ENCODE results near the gene CARD19. TPM values are rescaled to one million over a fixed set of nuclear protein-coding genes. Genes with fewer than 3 reads are reported as not detected.

CARD19 gene
- total and polyA plus RNA-seq, 4 experiments from 2014 or later = 57.8 to 88.7 (median 64.9) TPM

- Histone ChIP-seq H3K9me3 (ENCODE audit: control insufficient read depth in 1 of 2, low read length in 2 of 2) (no peaks in the 10 kb centered on the region), H3K27me3 (ENCODE audit: insufficient read depth, low read length) (no peaks in the 10 kb centered on the region), H3K4me1 (ENCODE audit: insufficient read depth, low read length) (peaks cover 33% of the 10 kb centered on the region), H3K4me3 (ENCODE audit: low read length in 2 of 2) (no peak overlapping the region), H3K27ac (ENCODE audit: low read depth, low read length) (no peak overlapping the region), H3K36me3 (ENCODE audit: insufficient read depth, low read length) (no peaks in the 10 kb centered on the region)
- peak overlapping the region; percentile 67 to 98 (median 83) for H3K27ac Mint-ChIP-seq
- no peaks in the 10 kb centered on the region for H3K27me3 Mint-ChIP-seq
- peak in 1 of 5 donors; percentile 63 for DNase-seq
- intact Hi-C loops (cut with micrococcal nuclease) = loop anchor here (10.0 kb wide), 1 partner anchor 1073 kb away; no protein-coding TSS in a partner anchor
- peaks cover 34 to 72% (median 51%) of the 10 kb centered on the region in 4 donors for H3K4me1 Mint-ChIP-seq
- peak overlapping the region in 3 of 8 donors; percentile 10 to 67 (median 40) for H3K4me3 Mint-ChIP-seq
- ChIA-PET POLR2A (ENCODE audit: partially characterized antibody) (interaction anchor here (0.6 to 3.0 kb wide), 8 partner anchors 16 to 137 kb away, joined by 3 to 16 read pairs (median 4); no protein-coding TSS in a partner anchor), CTCF (ENCODE audit: partially characterized antibody) (interaction anchor here (1.0 to 1.5 kb wide), 3 partner anchors 17 to 88 kb away, joined by 5 to 7 read pairs (median 6); no protein-coding TSS in a partner anchor)
- H3K9me3 Mint-ChIP-seq = peaks cover 0 to 5% (median 0%) of the 10 kb centered on the region in 8 donors
- H3K36me3 Mint-ChIP-seq = peaks cover 8 to 18% of the 10 kb centered on the region in 2 donors
Measured at GRCh38 chr9:93091453-93092081, 4.5 kb upstream of the CARD19 start.

GRCh38 chr9:93092251-93092991, 3.6 kb upstream of the CARD19 start:
- ChIA-PET CTCF (ENCODE audit: partially characterized antibody) (interaction anchor here (1.0 to 1.5 kb wide), 3 partner anchors 17 to 89 kb away, joined by 3 to 7 read pairs (median 6); no protein-coding TSS in a partner anchor), POLR2A (ENCODE audit: partially characterized antibody) (interaction anchor here (0.9 to 1.5 kb wide), 7 partner anchors 11 to 138 kb away, joined by 3 to 7 read pairs (median 3); no protein-coding TSS in a partner anchor)
- Histone ChIP-seq H3K27ac (ENCODE audit: low read depth, low read length) (peak overlapping the region; percentile 95), H3K27me3 (ENCODE audit: insufficient read depth, low read length) (no peaks in the 10 kb centered on the region), H3K9me3 (ENCODE audit: control insufficient read depth in 1 of 2, low read length in 2 of 2) (no peaks in the 10 kb centered on the region), H3K4me1 (ENCODE audit: insufficient read depth, low read length) (peaks cover 40% of the 10 kb centered on the region), H3K36me3 (ENCODE audit: insufficient read depth, low read length) (no peaks in the 10 kb centered on the region), H3K4me3 (ENCODE audit: low read length in 2 of 2) (no peak overlapping the region)
- Mint-ChIP-seq H3K36me3 (peaks cover 4 to 17% of the 10 kb centered on the region in 2 donors), H3K4me3 (peak overlapping the region in 4 of 8 donors; percentile 21 to 67 (median 45)), H3K9me3 (peaks cover 0 to 5% (median 0%) of the 10 kb centered on the region in 8 donors), H3K4me1 (peaks cover 38 to 79% (median 58%) of the 10 kb centered on the region in 4 donors), H3K27me3 (no peaks in the 10 kb centered on the region), H3K27ac (peak overlapping the region; percentile 67 to 98 (median 86))
- intact Hi-C loops (cut with micrococcal nuclease) = loop anchor here (10.0 kb wide), 1 partner anchor 1072 kb away; no protein-coding TSS in a partner anchor
- no peak for DNase-seq

DNA sequence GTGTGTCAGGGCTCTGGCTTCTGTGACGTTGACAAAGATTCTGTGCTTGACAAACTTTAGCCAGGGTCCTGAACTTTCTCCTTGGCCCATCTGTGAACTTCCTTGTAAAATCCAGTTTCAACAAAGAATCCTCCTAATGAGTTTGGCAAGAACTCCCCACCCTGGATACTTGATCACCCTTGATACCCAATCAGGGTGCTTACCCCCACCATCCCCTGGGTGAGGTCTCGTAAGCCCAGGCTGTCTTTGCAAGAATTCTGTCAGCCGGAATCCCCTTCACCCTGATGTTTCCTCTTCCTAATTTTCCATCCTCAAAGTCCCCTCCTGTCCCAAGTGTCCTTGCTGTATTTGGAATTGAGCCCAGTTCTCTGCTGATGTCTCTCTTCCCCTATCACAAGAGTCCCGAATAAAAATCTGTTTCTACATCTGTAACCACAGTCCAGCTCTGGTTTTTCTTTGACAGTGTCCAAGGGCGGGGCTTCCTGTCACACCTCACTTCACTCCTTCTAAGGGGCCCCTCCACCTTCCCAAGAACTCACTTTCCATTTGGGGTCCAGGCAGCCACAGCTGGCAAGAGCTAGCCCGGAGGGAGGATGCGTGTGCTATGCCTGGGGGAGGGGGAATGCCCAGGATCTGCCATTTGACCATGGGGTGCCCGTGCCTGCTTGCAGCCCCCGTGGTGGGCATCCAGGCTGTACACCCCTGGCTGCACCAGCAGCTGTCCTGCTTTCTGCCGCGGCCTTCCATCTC, 2.7 kb upstream of the CARD19 start:
- H3K27ac ChIP-seq (ENCODE audit: low read depth, low read length) = peak overlapping the region; percentile 95
- H3K27me3 Mint-ChIP-seq = no peaks in the 10 kb centered on the region
- intact Hi-C loops (cut with micrococcal nuclease) = loop anchor here (10.0 kb wide), 1 partner anchor 1071 kb away; no protein-coding TSS in a partner anchor
- no peak for DNase-seq
- H3K4me3 Mint-ChIP-seq = peak overlapping the region in 7 of 8 donors; percentile 6 to 87 (median 67)
- H3K9me3 ChIP-seq (ENCODE audit: control insufficient read depth in 1 of 2, low read length in 2 of 2) = no peaks in the 10 kb centered on the region
- no peaks in the 10 kb centered on the region for H3K27me3 ChIP-seq (ENCODE audit: insufficient read depth, low read length)
- POLR2A ChIA-PET (ENCODE audit: partially characterized antibody) = interaction anchor here (1.0 to 6.6 kb wide), 5 partner anchors 12 to 139 kb away, joined by 3 to 65 read pairs (median 5); no protein-coding TSS in a partner anchor
- H3K36me3 ChIP-seq (ENCODE audit: insufficient read depth, low read length) = no peaks in the 10 kb centered on the region
- peaks cover 49% of the 10 kb centered on the region for H3K4me1 ChIP-seq (ENCODE audit: insufficient read depth, low read length)
- CTCF ChIA-PET (ENCODE audit: partially characterized antibody) = interaction anchor here (0.7 to 1.0 kb wide), 2 partner anchors 25 to 136 kb away, joined by 3 read pairs; no protein-coding TSS in a partner anchor
- H3K36me3 Mint-ChIP-seq = peaks cover 4 to 18% of the 10 kb centered on the region in 2 donors
- peaks cover 0 to 5% (median 0%) of the 10 kb centered on the region in 8 donors for H3K9me3 Mint-ChIP-seq
- no peak overlapping the region for H3K4me3 ChIP-seq (ENCODE audit: low read length in 2 of 2)
- H3K27ac Mint-ChIP-seq = peak overlapping the region; percentile 85 to 99 (median 98)
- peaks cover 47 to 88% (median 67%) of the 10 kb centered on the region in 4 donors for H3K4me1 Mint-ChIP-seq

- Histone ChIP-seq H3K27ac (ENCODE audit: low read depth, low read length) (peak overlapping the region; percentile 95), H3K36me3 (ENCODE audit: insufficient read depth, low read length) (no peaks in the 10 kb centered on the region), H3K9me3 (ENCODE audit: control insufficient read depth in 1 of 2, low read length in 2 of 2) (no peaks in the 10 kb centered on the region), H3K4me3 (ENCODE audit: low read length in 2 of 2) (no peak overlapping the region), H3K27me3 (ENCODE audit: insufficient read depth, low read length) (no peaks in the 10 kb centered on the region), H3K4me1 (ENCODE audit: insufficient read depth, low read length) (peaks cover 57% of the 10 kb centered on the region)
- peaks cover 4 to 12% of the 10 kb centered on the region in 2 donors for H3K36me3 Mint-ChIP-seq
- H3K9me3 Mint-ChIP-seq = peaks cover 0 to 5% (median 0%) of the 10 kb centered on the region in 8 donors
- intact Hi-C loops (cut with micrococcal nuclease) = loop anchor here (10.0 kb wide), 1 partner anchor 1071 kb away; no protein-coding TSS in a partner anchor
- ChIA-PET POLR2A (ENCODE audit: partially characterized antibody) (interaction anchor here (1.0 to 6.6 kb wide), 20 partner anchors 8 to 473 kb away, joined by 3 to 96 read pairs (median 6); partner anchors contain the start of genes FAM120AOS, IPPK and NINJ1), CTCF (ENCODE audit: partially characterized antibody) (interaction anchor here (1.5 kb wide), 1 partner anchor 137 kb away, joined by 5 read pairs; no protein-coding TSS in a partner anchor)
- no peak for DNase-seq
- H3K4me3 Mint-ChIP-seq = peak overlapping the region; percentile 82 to 93 (median 87)
- peak overlapping the region; percentile 87 to 99 (median 98) for H3K27ac Mint-ChIP-seq
- H3K27me3 Mint-ChIP-seq = no peaks in the 10 kb centered on the region
- peaks cover 48 to 86% (median 69%) of the 10 kb centered on the region in 4 donors for H3K4me1 Mint-ChIP-seq
Measured at GRCh38 chr9:93093877-93094657, 1.9 kb upstream of the CARD19 start.

DNA sequence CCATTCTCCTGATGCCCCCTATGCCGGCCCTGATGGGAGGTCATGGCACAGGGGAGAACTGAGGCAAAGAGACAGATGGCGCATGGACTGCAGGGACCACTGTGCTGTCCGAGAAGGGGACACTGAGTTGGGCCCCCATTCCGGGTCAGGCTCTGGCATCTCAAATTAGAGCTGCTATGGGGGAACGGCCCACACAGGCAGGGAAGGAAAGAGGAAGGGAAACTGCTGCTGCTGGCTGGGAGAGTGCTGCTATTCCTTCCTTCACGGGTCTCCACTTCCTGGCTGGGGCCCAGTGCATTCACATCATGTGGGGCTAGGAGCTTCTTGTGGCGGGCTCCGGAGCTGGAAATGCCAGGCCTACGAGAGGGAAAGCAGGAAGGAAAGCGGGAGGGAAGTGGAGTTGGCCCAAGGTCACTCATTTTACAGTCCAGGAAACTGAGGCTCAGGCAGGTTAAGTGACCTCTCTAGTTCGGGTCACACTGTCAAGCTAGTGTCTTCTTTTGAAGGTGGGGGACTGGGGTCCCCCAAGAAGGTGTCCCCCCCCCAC, 1.3 kb upstream of the CARD19 start:
- peaks cover 63% of the 10 kb centered on the region for H3K4me1 ChIP-seq (ENCODE audit: insufficient read depth, low read length)
- Mint-ChIP-seq H3K27me3 (no peaks in the 10 kb centered on the region), H3K4me3 (peak overlapping the region; percentile 82 to 93 (median 87)), H3K9me3 (peaks cover 0 to 5% (median 0%) of the 10 kb centered on the region in 8 donors), H3K4me1 (peaks cover 49 to 86% (median 70%) of the 10 kb centered on the region in 4 donors), H3K27ac (peak overlapping the region; percentile 87 to 99 (median 98)), H3K36me3 (peaks cover 4 to 10% of the 10 kb centered on the region in 2 donors)
- CTCF ChIA-PET (ENCODE audit: partially characterized antibody) = interaction anchor here (1.4 to 1.5 kb wide), 2 partner anchors 89 to 138 kb away, joined by 3 to 5 read pairs; no protein-coding TSS in a partner anchor
- peak overlapping the region in 1 of 2 donors; percentile 93 for H3K4me3 ChIP-seq (ENCODE audit: low read length in 2 of 2)
- no peaks in the 10 kb centered on the region for H3K36me3 ChIP-seq (ENCODE audit: insufficient read depth, low read length)
- H3K9me3 ChIP-seq (ENCODE audit: control insufficient read depth in 1 of 2, low read length in 2 of 2) = no peaks in the 10 kb centered on the region
- no peaks in the 10 kb centered on the region for H3K27me3 ChIP-seq (ENCODE audit: insufficient read depth, low read length)
- POLR2A ChIA-PET (ENCODE audit: partially characterized antibody) = interaction anchor here (0.6 to 6.6 kb wide), 28 partner anchors 8 to 472 kb away, joined by 3 to 96 read pairs (median 5); partner anchors contain the start of genes FAM120AOS, IPPK and NINJ1
- intact Hi-C loops (cut with micrococcal nuclease) = loop anchor here (1.0 to 10.0 kb wide), 5 partner anchors 30 to 1070 kb away; no protein-coding TSS in a partner anchor
- peak in 2 of 5 donors; percentile 24 to 55 for DNase-seq
- H3K27ac ChIP-seq (ENCODE audit: low read depth, low read length) = peak overlapping the region; percentile 95
